A549 treated with RU486 at 1 μM for 4 hours (cell line): ENCODE data around the gene FAM9B. TPM values are rescaled to one million over a fixed set of nuclear protein-coding genes. Genes with fewer than 3 reads are reported as not detected.

Source experiments
- total RNA-seq: library from RNA; stranded (reverse); fragments of 200-300 nt; extraction: Qiagen RNA extraction; gene quantifications from 5 replicates; pipeline ENCODE4 v1.2.3, GENCODE V29; 2022; ENCODE audit warnings: low read depth

Gene FAM9B
- total RNA-seq = not detected in 5 replicates

DNA sequence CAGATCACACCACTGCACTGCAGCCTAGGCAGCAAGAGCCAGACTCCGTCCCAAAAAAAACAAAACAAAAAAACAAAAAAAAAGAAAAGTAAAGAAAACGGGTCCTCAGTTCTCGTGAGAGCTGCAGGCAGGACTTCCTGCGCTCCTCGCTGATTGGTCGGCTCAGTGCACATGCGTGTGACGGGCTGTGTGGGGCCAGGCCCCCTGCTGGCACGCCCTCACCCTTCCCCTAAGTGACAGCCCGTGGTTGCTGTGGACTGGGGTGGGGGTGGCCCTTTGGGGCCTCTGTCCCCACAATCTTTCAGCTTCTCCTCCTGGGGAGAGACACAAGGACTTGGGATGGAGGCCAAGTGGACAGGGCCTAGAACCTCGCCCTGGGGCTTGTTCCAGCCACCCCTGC is at the start of gene FAM9B:
Gene FAM9B (minus strand): TSS at position 139 of the 400 bp plus-strand sequence. CDS start 1,141 bp downstream, outside the sequence.

Other genes with a start within 250 kb of the FAM9B start
- gene FAM9A, start 232.7 kb downstream of the FAM9B start, total RNA-seq = not detected in 5 replicates